Skeletal muscle tissue (tissue), 4 donors: ENCODE results near the gene TAMALIN. TPM values are rescaled to one million over a fixed set of nuclear protein-coding genes. Genes with fewer than 3 reads are reported as not detected.

Source experiments
- H3K27ac ChIP-seq: one replicate; pipeline ENCODE4 v1.7.0; 2013; ENCODE audit warnings: mild to moderate bottlenecking, low read depth, low read length, inconsistent platforms
- H3K27me3 ChIP-seq, 3 donors: one replicate each; pipeline ENCODE4 v1.7.0; 2013; ENCODE audit warnings: low read length in 3 of 3; ENCODE audit not compliant: control insufficient read depth in 3 of 3, insufficient read depth in 3 of 3
- H3K36me3 ChIP-seq, 3 donors: one replicate each; pipeline ENCODE4 v1.7.0; 2013; ENCODE audit warnings: low read length in 3 of 3; ENCODE audit not compliant: control insufficient read depth in 3 of 3, insufficient read depth in 3 of 3
- H3K4me1 ChIP-seq, 3 donors: one replicate each; pipeline ENCODE4 v1.7.0; 2013; ENCODE audit warnings: low read length in 3 of 3, mild to moderate bottlenecking in 3 of 3; ENCODE audit not compliant: control insufficient read depth in 3 of 3, insufficient read depth in 3 of 3
- H3K4me3 ChIP-seq, 3 donors: one replicate each; pipeline ENCODE4 v1.7.0; 2013; ENCODE audit warnings: low read length in 3 of 3
- H3K9ac ChIP-seq, 3 donors: one replicate each; pipeline ENCODE4 v1.7.0; 2013; ENCODE audit warnings: low read length in 3 of 3, mild to moderate bottlenecking in 3 of 3, moderate library complexity in 2 of 3, low read depth in 1 of 3
- H3K9me3 ChIP-seq, 3 donors: one replicate each; pipeline ENCODE4 v1.7.0; 2013; ENCODE audit warnings: low read length in 3 of 3; ENCODE audit not compliant: control insufficient read depth in 3 of 3
- total RNA-seq: library from RNA; depleted of rRNA; stranded (reverse); fragments of >200 nt; gene quantifications from one replicate; pipeline ENCODE4 v1.2.3, GENCODE V29; 2014
- donor health status: Osteomylitis.

The TAMALIN gene
- total RNA-seq: 9.4 TPM

DNA sequence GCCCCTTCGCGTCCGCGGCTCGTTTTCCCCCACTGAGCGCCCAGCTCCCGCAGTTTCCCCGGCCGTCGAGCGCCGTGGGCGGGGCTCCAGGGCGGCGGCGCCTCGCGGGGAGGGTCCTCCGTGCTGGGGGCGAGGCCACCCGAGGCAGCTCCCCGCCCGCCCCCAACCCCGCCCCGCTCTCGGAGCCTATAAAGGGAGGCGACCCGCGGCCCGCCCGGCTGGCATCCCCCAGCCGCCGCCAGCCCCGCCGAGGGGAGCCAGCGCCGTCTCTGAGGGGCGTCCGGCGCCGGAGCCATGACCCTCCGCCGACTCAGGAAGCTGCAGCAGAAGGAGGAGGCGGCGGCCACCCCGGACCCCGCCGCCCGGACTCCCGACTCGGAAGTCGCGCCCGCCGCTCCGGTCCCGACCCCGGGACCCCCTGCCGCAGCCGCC lies at the start of gene TAMALIN:
Gene TAMALIN (plus strand): TSS at position 221 of the 432 bp plus-strand sequence. CDS start 74 bp downstream, at position 295.
- peak within 1 kb of the TSS; percentile 67 to 77 (median 68) for H3K4me3 ChIP-seq
- peaks cover 8 to 26% (median 15%) of the 10 kb centered on the region in 3 donors for H3K27me3 ChIP-seq
- peak within 1 kb of the TSS; percentile 68 to 77 (median 70) for H3K9ac ChIP-seq
- H3K9me3 ChIP-seq: no peaks in the 10 kb centered on the region
- H3K4me1 ChIP-seq: peaks cover 27 to 47% (median 30%) of the 10 kb centered on the region in 3 donors
- peaks cover 0 to 7% (median 6%) of the 10 kb centered on the region in 3 donors for H3K36me3 ChIP-seq
- H3K27ac ChIP-seq: peak within 1 kb of the TSS; percentile 76

DNA sequence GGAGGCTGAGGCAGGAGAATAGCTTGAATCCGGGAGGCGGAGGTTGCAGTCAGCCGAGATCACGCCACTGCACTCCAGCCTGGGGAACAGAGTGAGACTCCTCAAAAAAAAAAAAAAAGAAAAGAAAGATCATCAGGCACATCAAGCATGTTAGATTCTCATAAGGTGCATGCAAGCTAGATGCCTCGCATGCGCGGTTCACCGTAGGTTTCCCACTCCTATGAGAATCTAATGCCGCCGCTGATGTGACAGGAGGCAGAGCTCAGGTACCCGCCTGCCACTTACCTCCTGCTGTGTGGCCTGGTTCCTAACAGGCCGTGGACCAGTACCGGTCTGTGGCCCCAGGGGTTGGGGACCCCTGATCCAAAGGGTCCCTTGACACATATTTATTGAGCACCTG lies 48.2 kb upstream of the TAMALIN start:
- no peaks in the 10 kb centered on the region for H3K36me3 ChIP-seq
- H3K4me3 ChIP-seq: no peak overlapping the region
- H3K27me3 ChIP-seq: no peaks in the 10 kb centered on the region
- no peak overlapping the region for H3K9ac ChIP-seq
- H3K27ac ChIP-seq: no peak overlapping the region
- peaks cover 35 to 41% (median 38%) of the 10 kb centered on the region in 3 donors for H3K4me1 ChIP-seq
- H3K9me3 ChIP-seq: no peaks in the 10 kb centered on the region

DNA sequence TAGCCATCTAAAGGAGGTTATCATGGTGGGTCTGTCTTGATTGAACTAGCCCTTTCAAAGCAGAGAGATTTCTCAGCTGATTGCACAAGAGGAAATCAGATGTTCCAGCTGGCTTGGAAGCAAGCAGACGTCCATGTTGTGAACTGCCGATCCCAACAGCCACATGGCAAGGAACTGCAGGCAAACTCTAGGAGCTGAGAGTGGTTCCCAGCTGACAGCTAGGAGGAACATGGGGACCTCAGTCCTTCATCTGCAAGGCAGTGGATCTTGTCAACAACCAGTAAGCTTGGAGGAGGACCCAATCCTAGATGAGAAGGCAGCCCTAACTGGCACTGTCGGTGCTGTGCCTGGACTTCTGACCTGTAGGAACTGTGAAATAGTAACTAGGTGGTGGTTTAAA lies 47.5 kb upstream of the TAMALIN start:
- Histone ChIP-seq H3K4me3 (peak overlapping the region in 2 of 3 donors; percentile 15), H3K27ac (no peak overlapping the region), H3K9me3 (no peaks in the 10 kb centered on the region), H3K36me3 (no peaks in the 10 kb centered on the region), H3K4me1 (peaks cover 29 to 36% (median 33%) of the 10 kb centered on the region in 3 donors), H3K27me3 (no peaks in the 10 kb centered on the region), H3K9ac (peak overlapping the region in 1 of 3 donors; percentile 17)

DNA sequence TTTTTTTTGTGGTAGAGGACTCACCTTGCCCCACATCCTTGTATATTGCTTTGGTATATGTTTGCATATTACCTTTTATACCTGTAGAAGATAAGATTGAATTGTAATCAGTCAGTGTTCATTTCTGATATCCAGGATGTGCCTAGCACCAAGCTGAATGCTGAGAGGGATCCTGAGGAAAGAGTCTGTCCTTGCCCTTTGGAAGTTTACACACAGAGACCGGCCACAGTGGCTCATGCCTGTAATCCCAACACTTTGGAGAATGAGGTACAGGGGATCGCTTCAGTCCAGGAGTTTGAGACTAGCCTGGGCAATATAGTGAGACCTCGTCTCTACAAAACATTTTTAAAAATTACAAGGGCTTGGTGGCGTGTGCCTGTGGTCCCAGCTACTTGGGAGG lies 46.8 kb upstream of the TAMALIN start:
- no peaks in the 10 kb centered on the region for H3K36me3 ChIP-seq
- H3K4me3 ChIP-seq: no peak overlapping the region
- H3K27me3 ChIP-seq: no peaks in the 10 kb centered on the region
- H3K4me1 ChIP-seq: peaks cover 22 to 31% (median 26%) of the 10 kb centered on the region in 3 donors
- H3K27ac ChIP-seq: no peak overlapping the region
- no peaks in the 10 kb centered on the region for H3K9me3 ChIP-seq
- H3K9ac ChIP-seq: no peak overlapping the region

DNA sequence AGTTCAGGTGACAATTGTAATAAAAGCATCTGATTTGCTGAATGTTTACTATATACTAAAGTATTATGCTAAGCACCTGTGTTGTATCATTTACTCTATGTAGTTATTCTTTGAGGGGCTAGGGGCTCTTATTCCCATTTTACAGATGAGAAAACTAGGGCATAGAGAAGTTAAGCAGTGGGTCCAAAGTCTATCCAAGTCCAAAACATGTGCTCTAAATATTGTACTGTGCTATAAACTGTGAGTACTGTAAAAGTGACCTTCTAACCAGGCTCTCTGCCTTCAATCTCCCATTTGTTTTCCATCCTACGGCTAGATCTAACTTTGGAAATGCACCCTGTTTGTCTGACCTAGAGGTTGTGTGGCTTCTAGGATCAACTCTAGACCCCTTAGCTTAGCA lies 46.3 kb upstream of the TAMALIN start:
- H3K9ac ChIP-seq: no peak overlapping the region
- H3K9me3 ChIP-seq: no peaks in the 10 kb centered on the region
- no peak overlapping the region for H3K27ac ChIP-seq
- H3K4me1 ChIP-seq: peaks cover 17 to 25% (median 20%) of the 10 kb centered on the region in 3 donors
- no peaks in the 10 kb centered on the region for H3K36me3 ChIP-seq
- no peak overlapping the region for H3K4me3 ChIP-seq
- H3K27me3 ChIP-seq: no peaks in the 10 kb centered on the region

GRCh38 chr12:51960890-51961289 lies 45.9 kb upstream of the TAMALIN start:
- no peak overlapping the region for H3K9ac ChIP-seq
- H3K4me3 ChIP-seq: no peak overlapping the region
- peaks cover 13 to 21% (median 16%) of the 10 kb centered on the region in 3 donors for H3K4me1 ChIP-seq
- no peaks in the 10 kb centered on the region for H3K9me3 ChIP-seq
- H3K27ac ChIP-seq: no peak overlapping the region
- no peaks in the 10 kb centered on the region for H3K27me3 ChIP-seq
- no peaks in the 10 kb centered on the region for H3K36me3 ChIP-seq

DNA sequence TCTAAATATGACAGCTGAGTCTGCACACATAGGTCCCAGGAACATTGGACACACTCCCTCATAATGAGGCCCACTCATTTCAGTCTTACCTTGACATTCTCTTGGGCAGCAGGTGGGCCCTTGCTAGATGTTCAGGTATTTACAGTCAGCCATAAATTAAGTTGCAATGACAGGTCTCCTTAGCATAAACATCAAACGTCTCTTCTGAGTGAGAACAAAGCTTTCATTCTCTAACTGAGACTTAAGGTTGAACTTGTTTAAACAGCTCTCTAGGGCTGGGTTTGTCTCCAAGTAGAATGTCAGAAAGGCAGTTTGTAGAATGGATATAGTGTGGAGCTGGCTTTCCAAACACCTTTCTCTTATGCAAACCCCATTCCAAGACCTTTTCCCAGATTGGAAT lies 44.9 kb upstream of the TAMALIN start:
- H3K4me3 ChIP-seq: no peak overlapping the region
- no peaks in the 10 kb centered on the region for H3K27me3 ChIP-seq
- no peaks in the 10 kb centered on the region for H3K9me3 ChIP-seq
- no peak overlapping the region for H3K9ac ChIP-seq
- H3K4me1 ChIP-seq: peaks cover 12 to 19% (median 16%) of the 10 kb centered on the region in 3 donors
- H3K36me3 ChIP-seq: no peaks in the 10 kb centered on the region
- H3K27ac ChIP-seq: no peak overlapping the region

DNA sequence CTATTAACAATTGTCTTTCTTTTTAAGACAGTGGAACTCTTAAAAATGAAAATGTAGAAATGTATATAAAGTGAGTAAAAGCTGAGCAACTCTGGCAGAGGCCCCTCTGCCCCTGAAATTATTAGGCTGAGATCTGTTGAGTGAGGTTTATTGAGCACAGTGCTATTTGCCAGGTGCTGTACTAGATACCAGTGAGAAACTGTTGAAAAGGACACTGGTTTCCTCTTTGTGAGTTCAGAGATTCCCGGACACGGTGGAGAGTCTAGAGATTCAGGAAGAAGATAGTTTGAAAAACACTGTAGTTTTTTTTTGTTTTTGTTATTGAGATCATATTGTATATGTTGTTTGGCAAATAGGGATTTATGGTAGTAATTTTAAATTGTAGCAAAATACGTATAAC lies 44.0 kb upstream of the TAMALIN start:
- Histone ChIP-seq H3K9ac (no peak overlapping the region), H3K4me3 (no peak overlapping the region), H3K27ac (no peak overlapping the region), H3K4me1 (peaks cover 12 to 16% (median 16%) of the 10 kb centered on the region in 3 donors), H3K9me3 (no peaks in the 10 kb centered on the region), H3K36me3 (no peaks in the 10 kb centered on the region), H3K27me3 (no peaks in the 10 kb centered on the region)

- Histone ChIP-seq H3K4me3 (no peak overlapping the region), H3K27ac (no peak overlapping the region), H3K9me3 (no peaks in the 10 kb centered on the region), H3K36me3 (no peaks in the 10 kb centered on the region), H3K27me3 (no peaks in the 10 kb centered on the region), H3K9ac (no peak overlapping the region), H3K4me1 (peaks cover 12 to 16% (median 14%) of the 10 kb centered on the region in 3 donors)
Observed at GRCh38 chr12:51963477-51963876, 43.3 kb upstream of the TAMALIN start.

DNA sequence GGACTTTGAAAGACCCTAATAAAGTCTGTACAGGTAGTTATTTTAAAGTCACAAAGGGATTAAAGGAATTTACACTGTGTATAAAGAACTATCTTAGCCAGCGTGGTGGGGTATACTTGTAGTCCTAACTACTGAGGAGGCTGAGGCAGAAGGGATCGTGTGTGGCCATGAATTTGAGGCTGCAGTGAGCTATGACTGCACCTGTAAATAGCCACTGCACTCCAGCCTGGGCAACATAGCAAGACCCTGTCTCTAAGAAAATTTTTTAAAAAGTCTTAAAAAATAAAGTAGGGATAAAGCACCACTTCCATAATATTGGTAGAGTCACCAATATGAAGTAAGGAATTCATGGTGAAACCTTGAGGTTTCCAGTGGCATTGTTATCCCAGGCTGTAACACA lies 37.1 kb upstream of the TAMALIN start:
- Histone ChIP-seq H3K36me3 (no peaks in the 10 kb centered on the region), H3K27ac (no peak overlapping the region)

More for the DNA sequence above, 37.1 kb upstream of the TAMALIN start:
- Histone ChIP-seq H3K9ac (no peak overlapping the region), H3K4me1 (peaks cover 27 to 34% (median 28%) of the 10 kb centered on the region in 3 donors), H3K9me3 (no peaks in the 10 kb centered on the region), H3K27me3 (no peaks in the 10 kb centered on the region), H3K4me3 (no peak overlapping the region)
